HepG2 (cell line): ENCODE results near the gene RBP5.

Source experiments
- CHD2 ChIP-seq: IDR thresholded peaks from 2 replicates; pipeline ENCODE4 v1.6.1; 2011; ENCODE audit warnings: low read depth, low read length, improper control_type of control experiment
- CHD4 ChIP-seq: fragments of 200-600 bp; sonication (generic); IDR thresholded peaks from 2 replicates; pipeline ENCODE4 v1.7.0; 2017; ENCODE audit warnings: mild to moderate bottlenecking, low read length, borderline replicate concordance
- EHMT2 ChIP-seq: fragments of 200-600 bp; sonication (generic); IDR thresholded peaks from 2 replicates; pipeline ENCODE4 v1.7.0; 2017; ENCODE audit warnings: antibody characterized with exemption, low read depth, low read length, borderline replicate concordance
- HDAC1 ChIP-seq: sonication (generic); formaldehyde crosslinking; IDR thresholded peaks from 2 replicates; pipeline ENCODE4 v1.5.1; 2020; ENCODE audit warnings: mild to moderate bottlenecking, missing genetic modification reagents
- KLF16 ChIP-seq, 2 experiments: sonication (generic) in 1 of 2; formaldehyde crosslinking in 1 of 2; IDR thresholded peaks; 2 replicates each; pipeline versions ENCODE4 v1.6.1 to v1.8.0; 2016 to 2023; ENCODE audit warnings: missing genetic modification reagents in 2 of 2, missing compliant biosample characterization in 1 of 2
- NKX3-1 ChIP-seq: sonication (generic); formaldehyde crosslinking; IDR thresholded peaks from 2 replicates; pipeline ENCODE4 v1.5.0; 2020; ENCODE audit warnings: missing genetic modification reagents
- RELA ChIP-seq: sonication (generic); formaldehyde crosslinking; IDR thresholded peaks from 2 replicates; pipeline ENCODE4 v1.4.0; 2020; ENCODE audit warnings: missing genetic modification reagents
- REST ChIP-seq, 2 experiments: IDR thresholded peaks; 2 replicates each; pipeline ENCODE4 v1.6.1; 2011 to 2012; ENCODE audit warnings: low read length in 2 of 2, borderline replicate concordance in 1 of 2, low read depth in 1 of 2, mild to moderate bottlenecking in 1 of 2, moderate library complexity in 1 of 2
- SUZ12 ChIP-seq: fragments of 150-350 bp; IDR thresholded peaks from 2 replicates; pipeline ENCODE4 v1.6.1; 2014; ENCODE audit warnings: low read depth, low read length
- TF ChIP-seq, protein P1 (sequence below): sonication (generic); formaldehyde crosslinking; IDR thresholded peaks from 2 replicates; pipeline ENCODE4 v1.5.0; 2020; ENCODE audit warnings: mild to moderate bottlenecking, missing genetic modification reagents, moderate library complexity
- TF ChIP-seq, protein P2 (sequence below): sonication (generic); formaldehyde crosslinking; conservative IDR thresholded peaks from 2 replicates; pipeline ENCODE4 v1.8.1; 2023; ENCODE audit warnings: missing genetic modification reagents

- TF ChIP-seq HDAC1 (no peak), EHMT2 (no peak), SUZ12 (no peak), NKX3-1 (no peak), RELA (CRISPR knock-in tag) (no peak), KLF16 (CRISPR knock-in tag; IDR thresholded peaks at IDR 0.05) (no peak), REST (IDR thresholded peaks at IDR 0.05; ENCODE audit: borderline replicate concordance in 1 of 2, low read depth in 1 of 2, low read length in 2 of 2) (no peak), CHD2 (no peak), CHD4 (no peak)
- TF ChIP-seq, protein P1, sequence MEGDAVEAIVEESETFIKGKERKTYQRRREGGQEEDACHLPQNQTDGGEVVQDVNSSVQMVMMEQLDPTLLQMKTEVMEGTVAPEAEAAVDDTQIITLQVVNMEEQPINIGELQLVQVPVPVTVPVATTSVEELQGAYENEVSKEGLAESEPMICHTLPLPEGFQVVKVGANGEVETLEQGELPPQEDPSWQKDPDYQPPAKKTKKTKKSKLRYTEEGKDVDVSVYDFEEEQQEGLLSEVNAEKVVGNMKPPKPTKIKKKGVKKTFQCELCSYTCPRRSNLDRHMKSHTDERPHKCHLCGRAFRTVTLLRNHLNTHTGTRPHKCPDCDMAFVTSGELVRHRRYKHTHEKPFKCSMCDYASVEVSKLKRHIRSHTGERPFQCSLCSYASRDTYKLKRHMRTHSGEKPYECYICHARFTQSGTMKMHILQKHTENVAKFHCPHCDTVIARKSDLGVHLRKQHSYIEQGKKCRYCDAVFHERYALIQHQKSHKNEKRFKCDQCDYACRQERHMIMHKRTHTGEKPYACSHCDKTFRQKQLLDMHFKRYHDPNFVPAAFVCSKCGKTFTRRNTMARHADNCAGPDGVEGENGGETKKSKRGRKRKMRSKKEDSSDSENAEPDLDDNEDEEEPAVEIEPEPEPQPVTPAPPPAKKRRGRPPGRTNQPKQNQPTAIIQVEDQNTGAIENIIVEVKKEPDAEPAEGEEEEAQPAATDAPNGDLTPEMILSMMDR (CRISPR knock-in tag) = no peak
- TF ChIP-seq, protein P2, sequence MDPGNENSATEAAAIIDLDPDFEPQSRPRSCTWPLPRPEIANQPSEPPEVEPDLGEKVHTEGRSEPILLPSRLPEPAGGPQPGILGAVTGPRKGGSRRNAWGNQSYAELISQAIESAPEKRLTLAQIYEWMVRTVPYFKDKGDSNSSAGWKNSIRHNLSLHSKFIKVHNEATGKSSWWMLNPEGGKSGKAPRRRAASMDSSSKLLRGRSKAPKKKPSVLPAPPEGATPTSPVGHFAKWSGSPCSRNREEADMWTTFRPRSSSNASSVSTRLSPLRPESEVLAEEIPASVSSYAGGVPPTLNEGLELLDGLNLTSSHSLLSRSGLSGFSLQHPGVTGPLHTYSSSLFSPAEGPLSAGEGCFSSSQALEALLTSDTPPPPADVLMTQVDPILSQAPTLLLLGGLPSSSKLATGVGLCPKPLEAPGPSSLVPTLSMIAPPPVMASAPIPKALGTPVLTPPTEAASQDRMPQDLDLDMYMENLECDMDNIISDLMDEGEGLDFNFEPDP (CRISPR knock-in tag) = no peak
Measured at GRCh38 chr12:7134396-7135166, 5.9 kb upstream of the RBP5 start.
